ENCODE measurements around the gene ADGRD1.

ADGRD1 gene

GRCh38 chr12:131008131-131008912 is 54.6 kb downstream of the ADGRD1 start:
- Histone ChIP-seq H3K79me2 (ENCODE audit: control insufficient read depth, low read length) (no peaks in the 10 kb centered on the region), H3K9me3 (ENCODE audit: control insufficient read depth, insufficient read depth, low read length) (no peaks in the 10 kb centered on the region), H3K27ac (ENCODE audit: low read depth, low read length) (no peak overlapping the region), H3K4me2 (ENCODE audit: low read length) (no peak overlapping the region), H4K20me1 (ENCODE audit: control insufficient read depth, insufficient read depth, low read depth, low read length) (no peaks in the 10 kb centered on the region), H3K4me1 (ENCODE audit: control insufficient read depth, low read length) (no peaks in the 10 kb centered on the region), H3K27me3 (ENCODE audit: control insufficient read depth, low read length) (no peaks in the 10 kb centered on the region), H3K4me3 (ENCODE audit: low read length) (no peak overlapping the region), H3K36me3 (ENCODE audit: control insufficient read depth, low read length) (no peaks in the 10 kb centered on the region), H3F3A (ENCODE audit: control insufficient read depth, insufficient read depth) (no peaks in the 10 kb centered on the region), H3K9me2 (replicated peaks; ENCODE audit: control insufficient read depth, low read length) (no peaks in the 10 kb centered on the region)
- TF ChIP-seq EZH2phosphoT487 (IDR thresholded peaks at IDR 0.05; ENCODE audit: borderline replicate concordance, low read length), result no peak
- TF ChIP-seq CTCF (IDR thresholded peaks at IDR 0.05; ENCODE audit: low read depth, low read length, poor library complexity, severe bottlenecking), result no peak

GRCh38 chr12:131008913-131009270 is 55.2 kb downstream of the ADGRD1 start:
- H3K27me3 ChIP-seq (ENCODE audit: control insufficient read depth, low read length), result no peaks in the 10 kb centered on the region
- no peaks in the 10 kb centered on the region for H3K4me1 ChIP-seq (ENCODE audit: control insufficient read depth, low read length)
- H3K4me2 ChIP-seq (ENCODE audit: low read length), result no peak overlapping the region
- H3K9me3 ChIP-seq (ENCODE audit: control insufficient read depth, insufficient read depth, low read length), result no peaks in the 10 kb centered on the region
- H3K4me3 ChIP-seq (ENCODE audit: low read length), result no peak overlapping the region
- TF ChIP-seq EZH2phosphoT487 (IDR thresholded peaks at IDR 0.05; ENCODE audit: borderline replicate concordance, low read length), result no peak
- no peak for TF ChIP-seq CTCF (IDR thresholded peaks at IDR 0.05; ENCODE audit: low read depth, low read length, poor library complexity, severe bottlenecking)
- no peaks in the 10 kb centered on the region for H3K79me2 ChIP-seq (ENCODE audit: control insufficient read depth, low read length)
- no peak overlapping the region for H3K27ac ChIP-seq (ENCODE audit: low read depth, low read length)
- no peaks in the 10 kb centered on the region for H3K36me3 ChIP-seq (ENCODE audit: control insufficient read depth, low read length)
- no peaks in the 10 kb centered on the region for H3F3A ChIP-seq (ENCODE audit: control insufficient read depth, insufficient read depth)
- no peaks in the 10 kb centered on the region for H3K9me2 ChIP-seq (replicated peaks; ENCODE audit: control insufficient read depth, low read length)
- no peaks in the 10 kb centered on the region for H4K20me1 ChIP-seq (ENCODE audit: control insufficient read depth, insufficient read depth, low read depth, low read length)

- Histone ChIP-seq H3K79me2 (ENCODE audit: control insufficient read depth, low read length) (no peaks in the 10 kb centered on the region), H3K36me3 (ENCODE audit: control insufficient read depth, low read length) (no peaks in the 10 kb centered on the region), H3K27me3 (ENCODE audit: control insufficient read depth, low read length) (no peaks in the 10 kb centered on the region), H3F3A (ENCODE audit: control insufficient read depth, insufficient read depth) (no peaks in the 10 kb centered on the region), H3K4me3 (ENCODE audit: low read length) (no peak overlapping the region), H3K4me1 (ENCODE audit: control insufficient read depth, low read length) (no peaks in the 10 kb centered on the region), H3K9me2 (replicated peaks; ENCODE audit: control insufficient read depth, low read length) (no peaks in the 10 kb centered on the region), H3K4me2 (ENCODE audit: low read length) (no peak overlapping the region), H3K27ac (ENCODE audit: low read depth, low read length) (no peak overlapping the region), H4K20me1 (ENCODE audit: control insufficient read depth, insufficient read depth, low read depth, low read length) (no peaks in the 10 kb centered on the region), H3K9me3 (ENCODE audit: control insufficient read depth, insufficient read depth, low read length) (no peaks in the 10 kb centered on the region)
- TF ChIP-seq EZH2phosphoT487 (IDR thresholded peaks at IDR 0.05; ENCODE audit: borderline replicate concordance, low read length) (no peak), CTCF (IDR thresholded peaks at IDR 0.05; ENCODE audit: low read depth, low read length, poor library complexity, severe bottlenecking) (no peak)
Measured at GRCh38 chr12:131009595-131010395, 56.1 kb downstream of the ADGRD1 start.
